GM19099 (cell line): ENCODE results near the gene TBC1D21.

Experiments used
- POLR2A ChIP-seq: IDR thresholded peaks from 3 replicates; pipeline ENCODE4 v1.6.1; 2011; ENCODE audit warnings: low read depth; ENCODE audit not compliant: insufficient read length; ENCODE audit errors: extremely low read depth

The TBC1D21 gene

DNA sequence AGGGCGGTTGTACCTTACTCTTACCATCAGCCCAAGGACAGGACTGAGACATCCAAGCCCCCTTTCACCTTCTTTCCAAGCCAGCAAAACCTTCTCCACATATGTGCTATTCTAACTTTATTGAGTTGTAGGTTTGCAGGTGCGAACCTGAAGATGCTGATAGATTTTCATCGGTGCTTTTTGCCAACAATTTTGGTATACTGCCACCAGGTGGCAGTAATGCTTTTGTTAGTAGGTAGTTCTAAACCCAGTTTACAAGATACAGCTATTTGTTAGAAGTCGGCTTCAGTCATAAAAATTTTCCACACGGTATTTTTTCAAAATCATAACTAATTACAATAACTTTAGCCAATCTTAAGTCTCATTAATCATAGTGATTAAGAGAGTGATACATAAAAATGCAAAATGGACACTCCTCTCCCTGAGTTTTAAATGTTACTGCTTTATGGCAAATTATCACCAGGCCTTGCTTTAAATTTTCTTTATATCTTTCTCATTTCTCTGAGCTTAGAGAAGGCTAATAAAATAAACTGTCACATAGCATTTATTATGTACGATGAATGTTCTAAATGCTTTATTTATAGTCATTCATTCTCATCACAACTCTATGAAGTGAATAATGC is 636 bp downstream of the TBC1D21 start:
- no peak for TF ChIP-seq POLR2A

DNA sequence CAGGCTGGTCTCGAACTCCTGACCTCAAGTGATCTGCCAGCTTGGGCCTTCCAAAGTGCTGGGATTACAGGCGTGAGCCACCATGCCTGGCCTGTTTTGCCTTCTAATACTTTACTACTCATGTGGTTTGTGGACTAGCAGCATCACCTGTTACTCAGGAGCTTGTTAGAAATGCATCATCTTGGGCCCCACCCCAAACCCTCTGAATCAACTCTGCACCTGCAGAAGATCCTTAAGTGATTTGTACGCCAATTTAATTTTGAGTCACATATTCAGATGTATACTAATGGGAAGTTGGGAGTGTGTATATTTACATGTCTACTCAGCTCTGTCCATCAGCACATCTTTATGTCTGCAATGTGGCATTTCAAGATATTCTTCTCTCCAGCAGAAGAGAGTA is 6.1 kb downstream of the TBC1D21 start:
- TF ChIP-seq POLR2A: no peak

- no peak for TF ChIP-seq POLR2A
Measured at GRCh38 chr15:73881579-73882320, 8.4 kb downstream of the TBC1D21 start.

- TF ChIP-seq POLR2A: no peak
Measured at GRCh38 chr15:73882761-73883419, 9.5 kb downstream of the TBC1D21 start.

DNA sequence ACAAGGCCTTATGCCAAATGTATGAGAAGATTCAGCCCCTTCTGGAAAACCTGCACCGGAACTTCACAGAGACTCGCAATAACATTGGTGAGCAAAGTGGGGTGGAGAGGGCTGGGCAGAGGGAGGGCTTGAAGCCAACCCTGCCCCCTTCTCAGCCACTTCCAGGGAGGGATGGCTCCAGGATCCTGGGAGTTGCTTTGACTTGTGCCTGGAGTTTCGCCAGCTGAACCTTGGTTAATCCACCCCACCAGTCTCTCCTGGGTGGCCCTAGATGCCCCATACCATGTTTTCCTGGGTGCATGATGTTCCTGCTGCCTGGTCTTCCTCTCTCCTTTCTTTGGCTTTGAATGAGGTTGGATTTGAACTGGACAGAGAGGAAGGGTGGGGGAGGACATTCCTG is 10.8 kb downstream of the TBC1D21 start:
- no peak for TF ChIP-seq POLR2A

DNA sequence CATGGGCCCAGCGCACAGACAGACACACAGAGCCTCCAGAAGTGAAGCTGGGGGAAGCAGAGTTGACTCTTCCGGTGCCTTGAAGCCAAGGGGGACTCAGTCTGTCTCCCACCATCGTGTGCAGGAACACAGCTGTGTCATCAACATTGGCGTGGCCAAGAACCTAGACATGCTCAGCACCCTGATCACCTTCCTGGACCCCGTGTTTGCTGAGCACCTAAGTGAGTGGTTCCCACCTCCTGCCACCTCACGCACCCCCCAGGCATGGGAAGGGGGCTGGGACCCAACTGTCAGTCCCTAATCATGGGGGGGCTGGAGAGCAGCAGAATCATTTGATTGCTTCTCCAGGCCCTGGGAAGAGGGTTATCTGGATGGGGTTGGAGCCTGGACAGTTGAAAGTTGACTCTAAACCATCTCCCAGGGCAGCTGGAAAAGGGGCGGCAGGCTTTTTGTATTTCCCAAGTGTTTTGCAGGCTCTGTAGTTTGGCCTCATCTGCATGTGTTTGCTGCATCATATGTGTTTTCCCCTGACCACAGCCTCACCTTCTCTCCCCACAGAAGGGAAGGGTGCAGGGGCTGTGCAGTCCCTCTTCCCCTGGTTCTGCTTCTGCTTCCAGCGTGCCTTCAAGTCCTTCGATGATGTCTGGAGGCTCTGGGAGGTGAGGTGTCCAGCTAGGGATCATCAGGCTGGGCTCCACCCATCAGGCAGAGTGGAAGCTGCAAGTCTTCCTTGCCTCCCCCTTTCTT is 12.8 kb downstream of the TBC1D21 start:
- no peak for TF ChIP-seq POLR2A

DNA sequence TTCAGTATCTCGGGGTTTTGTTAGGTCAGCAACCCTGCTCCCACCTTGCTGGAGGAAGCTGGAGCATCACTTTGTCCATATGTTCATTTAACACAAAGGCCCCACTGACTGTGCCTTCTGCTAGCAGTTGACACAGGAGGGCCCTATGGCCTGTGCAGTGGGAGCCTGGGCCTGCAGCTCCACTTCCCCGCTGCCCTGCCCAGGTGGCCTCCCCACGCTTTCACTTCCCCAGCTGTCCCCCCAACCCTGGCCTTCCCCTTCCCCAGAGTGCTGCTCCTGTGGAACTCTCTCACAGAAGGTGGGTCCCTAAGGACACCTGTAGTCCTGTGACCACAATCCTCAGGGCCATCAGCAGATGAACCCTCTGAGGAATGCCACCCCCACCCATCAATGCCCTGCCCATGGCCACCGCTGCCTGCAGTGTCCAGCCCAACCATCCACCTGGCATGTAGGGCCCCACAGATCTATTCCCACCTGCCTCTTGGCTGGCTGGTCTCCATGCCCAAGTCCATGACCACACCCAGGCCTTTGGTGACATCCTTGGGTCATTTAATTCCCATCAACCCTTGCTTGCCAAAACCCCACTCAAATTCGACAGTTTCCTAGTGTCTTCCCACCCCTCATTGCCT is 13.5 kb downstream of the TBC1D21 start:
- no peak for TF ChIP-seq POLR2A

DNA sequence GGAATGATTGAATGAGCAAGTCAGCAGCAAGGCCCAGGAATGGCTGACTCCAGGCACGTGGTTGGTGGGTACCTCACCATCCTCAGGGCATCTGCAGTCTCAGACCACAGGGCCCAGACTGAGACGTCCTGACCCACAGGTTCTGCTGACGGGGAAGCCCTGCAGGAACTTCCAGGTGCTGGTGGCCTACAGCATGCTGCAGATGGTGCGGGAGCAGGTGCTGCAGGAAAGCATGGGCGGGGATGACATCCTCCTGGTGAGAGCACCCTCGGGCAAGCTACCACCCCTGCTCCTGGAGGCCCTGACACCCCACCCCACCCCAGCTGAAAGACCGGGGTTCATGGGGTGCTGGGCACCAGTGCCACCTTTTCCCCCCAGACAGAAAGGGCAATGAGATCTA is 14.1 kb downstream of the TBC1D21 start:
- TF ChIP-seq POLR2A: no peak

GRCh38 chr15:73888224-73889041 is 15.1 kb downstream of the TBC1D21 start:
- TF ChIP-seq POLR2A: no peak

DNA sequence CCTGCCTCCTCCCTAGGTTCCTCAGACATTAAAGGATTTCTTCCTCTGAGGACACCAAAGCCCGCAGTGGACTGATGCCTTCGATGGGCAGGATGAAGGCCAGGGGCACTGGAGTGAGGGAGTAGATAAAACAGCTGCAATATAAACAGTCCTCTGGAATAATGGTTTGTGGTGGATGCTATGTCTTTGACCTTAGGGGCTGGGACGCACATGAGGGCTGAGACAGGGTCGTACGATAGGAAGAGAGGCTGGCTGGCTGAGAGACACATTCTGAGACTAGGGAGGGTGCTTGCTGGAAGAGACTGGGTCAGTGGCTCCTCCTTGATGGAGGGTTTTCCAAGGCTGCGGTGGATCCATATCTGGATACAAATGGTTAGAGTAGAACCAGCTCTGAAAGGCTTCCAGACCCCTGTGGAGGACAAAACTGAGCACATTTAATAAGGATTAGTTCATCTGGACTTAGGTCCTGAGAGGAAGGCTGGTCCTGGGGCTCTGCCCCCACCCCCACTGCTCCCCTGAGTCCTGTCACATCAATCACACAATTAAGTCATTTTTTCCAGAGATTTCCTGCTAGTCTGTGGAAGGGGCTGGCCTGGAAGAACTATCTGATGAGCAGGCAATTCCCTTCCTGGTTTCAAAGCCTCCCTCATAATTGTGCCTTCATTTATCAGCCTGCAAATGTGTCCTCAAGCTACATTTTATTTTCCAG is 15.8 kb downstream of the TBC1D21 start:
- no peak for TF ChIP-seq POLR2A

DNA sequence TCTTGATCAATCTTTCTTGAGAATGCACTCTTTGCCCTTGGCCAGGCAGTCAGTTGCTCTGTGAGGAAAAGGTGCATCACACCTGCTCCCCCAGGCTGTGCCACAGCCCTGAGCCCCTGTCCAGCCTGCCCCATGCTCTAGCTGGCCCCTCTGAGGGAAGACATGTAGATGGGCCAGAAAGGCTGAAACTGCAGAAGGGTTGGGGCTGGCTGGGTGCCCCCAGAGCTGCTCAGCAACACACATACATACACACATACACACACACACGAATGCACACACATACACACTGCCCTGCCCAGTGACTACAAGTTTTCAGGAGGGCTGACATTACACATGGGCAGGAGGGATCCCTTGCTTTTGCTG is 16.4 kb downstream of the TBC1D21 start:
- TF ChIP-seq POLR2A: no peak

GRCh38 chr15:73891328-73892315 is 18.3 kb downstream of the TBC1D21 start:
- no peak for TF ChIP-seq POLR2A

DNA sequence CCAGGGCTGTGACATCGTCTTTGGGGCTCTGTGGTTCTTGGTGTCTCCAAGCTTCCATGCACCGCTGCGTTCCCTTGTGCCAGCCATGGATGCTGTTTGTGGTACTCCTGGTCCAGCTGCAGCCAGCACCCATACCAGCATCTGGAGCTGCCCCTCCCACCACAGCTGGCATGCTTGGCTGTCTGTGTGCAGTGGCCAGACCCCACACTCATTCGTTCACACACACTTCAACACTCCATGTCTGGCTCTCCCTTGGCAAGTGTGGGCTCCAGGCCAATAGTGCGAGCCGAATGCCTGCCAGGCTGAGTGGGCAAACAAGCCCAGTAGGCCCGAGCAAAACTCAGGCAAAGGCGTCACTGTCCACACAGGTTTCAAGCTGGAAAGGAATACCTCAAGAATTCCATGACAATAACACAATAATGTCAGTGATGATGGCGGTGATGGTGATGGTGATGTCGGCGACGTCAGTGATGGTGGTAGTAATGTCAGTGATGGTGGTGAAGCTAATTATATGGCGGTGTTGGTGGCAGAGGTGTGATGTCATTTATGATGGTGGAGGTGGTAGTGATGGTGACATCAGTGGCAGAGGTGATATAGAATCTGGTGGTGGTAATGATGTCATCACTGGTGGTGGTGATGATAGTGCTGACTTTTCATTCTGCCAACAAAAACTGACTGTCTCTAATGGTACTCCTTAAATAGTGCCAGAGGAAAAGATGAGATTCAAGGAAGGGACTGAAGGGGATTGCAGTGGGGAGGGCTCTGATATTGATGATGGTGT is 19.3 kb downstream of the TBC1D21 start:
- TF ChIP-seq POLR2A: no peak
